Motor neuron (in vitro differentiated cells): Measurements from ENCODE around the gene PSEN2. TPM values are rescaled to one million over a fixed set of nuclear protein-coding genes. Genes with fewer than 3 reads are reported as not detected.

Source experiments
- ATAC-seq, 8 experiments: fragments of 200-7000 bp; cut with Tn5 transposase; replicated peaks in 6 of 8; 2 replicates each; pipeline ENCODE4 v1.8.0; 2021; ENCODE audit warnings: mild to moderate bottlenecking in 8 of 8, moderate library complexity in 8 of 8
- H3K27ac ChIP-seq, 2 donors: fragments of 250-450 bp; sonication (Bioruptor Pico); 2 replicates each; pipeline ENCODE4 v1.9.0; 2021; ENCODE audit warnings: antibody characterized with exemption in 2 of 2, mild to moderate bottlenecking in 2 of 2, moderate library complexity in 1 of 2
- H3K4me1 ChIP-seq, 2 donors: fragments of 250-450 bp; sonication (Bioruptor Pico); replicated peaks in 1 of 2; 2 replicates each; pipeline ENCODE4 v1.6.1; 2021; ENCODE audit warnings: antibody characterized with exemption in 2 of 2, mild to moderate bottlenecking in 2 of 2, moderate library complexity in 1 of 2
- H3K4me3 ChIP-seq, 5 donors: fragments of 250-450 bp; sonication (Bioruptor Pico); 2 replicates each; pipeline ENCODE4 v1.9.0; 2021; ENCODE audit warnings: antibody characterized with exemption in 5 of 5, mild to moderate bottlenecking in 5 of 5, moderate library complexity in 4 of 5
- WGBS, 10 experiments: fragments of 450-650 bp; shearing (Covaris generic); methylation state at CpG; one replicate each; pipeline ENCODE4 v1.0.0; 2022; 5-methylcytosine and 5-hydroxymethylcytosine counted together
- in situ Hi-C, 9 experiments: fragments of 400-800 bp; cut with MboI; loops; one replicate each; pipeline ENCODE4 v1.15.0; 2021; ENCODE audit warnings: low sequenced_read_pairs in 9 of 9, low pct_unique_long_range_greater_than_20kb in 2 of 9; ENCODE audit not compliant: unreplicated experiment in 9 of 9
- total RNA-seq, 8 experiments: library from RNA; unstranded; fragments of 300-600 nt; gene quantifications; 2 replicates each; pipeline versions ENCODE4 v1.2.3 to v1.2.4, GENCODE V29; 2022

Gene PSEN2
- total RNA-seq, 8 experiments from 2014 or later: 2.3 to 27.6 (median 20.3) TPM

- H3K4me1 ChIP-seq: peaks cover 8 to 10% of the 10 kb centered on the region in 2 donors
- no peak for ATAC-seq
- H3K4me3 ChIP-seq: no peak overlapping the region
- 80 to 100% (median 100%) methylated on average over 1 of the region's 1 CpG; no CpG with 5 or more reads in 1 of the 10 experiments for WGBS, 10 experiments
- in situ Hi-C loops: no loop called here
- H3K27ac ChIP-seq: no peak overlapping the region
Measured at GRCh38 chr1:226868726-226869125, 1.7 kb upstream of the PSEN2 start.

GRCh38 chr1:226870026-226870400 is 403 bp upstream of the PSEN2 start:
- Histone ChIP-seq H3K4me3 (peak overlapping the region; percentile 52 to 70 (median 63)), H3K27ac (peak overlapping the region in 1 of 2 donors; percentile 40), H3K4me1 (peaks cover 8 to 10% of the 10 kb centered on the region in 2 donors)
- WGBS, 10 experiments: 30 to 83% (median 43%) methylated on average over 1 to 7 of the region's 7 CpGs; no CpG with 5 or more reads in 1 of the 10 experiments
- in situ Hi-C loops: no loop called here
- no peak for ATAC-seq

DNA sequence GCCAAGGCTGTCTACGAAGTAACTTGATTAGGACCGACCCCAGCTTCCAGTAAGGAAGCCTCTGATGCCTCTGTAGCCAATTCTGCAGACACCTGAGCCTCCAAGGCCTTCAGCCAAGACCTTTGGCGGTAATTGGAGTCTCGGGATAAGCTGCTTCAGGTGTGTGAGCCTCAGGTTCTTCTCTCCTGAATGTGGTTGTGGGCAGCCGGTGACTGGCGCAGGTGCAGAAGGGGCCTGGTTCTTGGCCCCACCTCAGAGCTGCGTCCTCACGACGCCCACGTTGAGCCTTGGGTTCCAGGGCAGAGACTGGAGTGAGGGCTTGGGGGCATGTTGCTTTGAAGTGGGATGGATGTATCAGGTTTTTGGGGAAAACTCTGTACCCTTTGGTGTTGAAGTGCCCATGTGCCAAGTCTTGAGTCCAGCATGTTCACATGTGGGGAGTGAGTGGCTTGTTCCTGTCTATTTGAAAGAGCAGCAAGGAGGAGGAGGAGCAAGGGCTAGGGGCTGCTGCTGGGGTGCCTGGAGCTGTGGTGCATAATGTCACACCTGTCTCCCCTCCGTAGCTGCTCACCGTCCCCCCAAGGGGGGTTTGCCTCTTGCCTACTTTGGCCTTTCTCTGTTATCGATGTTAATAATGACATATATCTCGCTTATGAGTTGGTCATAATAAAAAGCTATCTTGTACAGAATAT is 1.4 kb downstream of the PSEN2 start:
- peak overlapping the region; percentile 52 to 70 (median 63) for H3K4me3 ChIP-seq
- peaks cover 21 to 26% of the 10 kb centered on the region in 2 donors for H3K4me1 ChIP-seq
- no peak overlapping the region for H3K27ac ChIP-seq
- 68 to 100% (median 83%) methylated on average over 2 to 12 of the region's 14 CpGs; no CpG with 5 or more reads in 1 of the 10 experiments for WGBS, 10 experiments
- in situ Hi-C loops: no loop called here
- ATAC-seq: no peak

- no peak overlapping the region for H3K27ac ChIP-seq
- H3K4me1 ChIP-seq: peaks cover 21 to 26% of the 10 kb centered on the region in 2 donors
- no peak overlapping the region for H3K4me3 ChIP-seq
- WGBS, 10 experiments: 20 to 95% (median 83%) methylated on average over 1 to 6 of the region's 7 CpGs
- no peak for ATAC-seq
- in situ Hi-C loops: no loop called here
Measured at GRCh38 chr1:226872437-226872836, 2.0 kb downstream of the PSEN2 start.

GRCh38 chr1:226873771-226874578 is 3.6 kb downstream of the PSEN2 start:
- in situ Hi-C loops: no loop called here
- 20 to 90% (median 76%) methylated on average over 1 to 5 of the region's 7 CpGs; no CpG with 5 or more reads in 1 of the 10 experiments for WGBS, 10 experiments
- Histone ChIP-seq H3K4me1 (peaks cover 21 to 26% of the 10 kb centered on the region in 2 donors), H3K4me3 (no peak overlapping the region), H3K27ac (no peak overlapping the region)
- ATAC-seq: no peak

- H3K4me3 ChIP-seq: no peak overlapping the region
- in situ Hi-C loops: no loop called here
- 74 to 100% (median 91%) methylated on average over 1 to 11 of the region's 12 CpGs; no CpG with 5 or more reads in 1 of the 10 experiments for WGBS, 10 experiments
- H3K4me1 ChIP-seq: peaks cover 21 to 26% of the 10 kb centered on the region in 2 donors
- no peak for ATAC-seq
- H3K27ac ChIP-seq: peak overlapping the region in 1 of 2 donors; percentile 62
Measured at GRCh38 chr1:226874579-226875425, 4.4 kb downstream of the PSEN2 start.

- Histone ChIP-seq H3K4me1 (peaks cover 21 to 26% of the 10 kb centered on the region in 2 donors), H3K4me3 (no peak overlapping the region), H3K27ac (peak overlapping the region; percentile 62)
- WGBS, 10 experiments: 20 to 66% (median 30%) methylated on average over 1 to 6 of the region's 11 CpGs; no CpG with 5 or more reads in 3 of the 10 experiments
- peak in 5 of 8 experiments; percentile 91 to 96 (median 93) for ATAC-seq
- in situ Hi-C loops: no loop called here
Measured at GRCh38 chr1:226875641-226876295, 5.4 kb downstream of the PSEN2 start.

DNA sequence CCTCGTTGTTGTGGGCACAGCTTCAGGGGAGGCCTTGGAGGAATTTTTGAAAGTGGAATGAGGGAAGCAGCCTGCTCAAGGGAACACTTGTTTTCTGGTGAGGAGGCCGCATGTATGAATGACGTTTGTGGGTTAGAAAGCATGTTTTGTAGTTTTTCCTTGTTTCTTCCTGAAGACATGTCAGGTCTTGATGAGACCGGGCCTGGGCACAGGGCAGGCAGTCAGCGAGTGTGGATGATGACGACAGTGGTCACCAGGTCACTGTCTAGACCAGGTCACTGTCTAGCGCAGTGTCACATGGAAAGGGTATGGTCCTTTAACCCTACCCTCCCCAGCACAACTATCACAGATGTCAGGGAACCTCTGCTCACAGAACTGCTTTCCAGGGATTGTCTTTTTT is 7.3 kb downstream of the PSEN2 start:
- WGBS, 10 experiments: 45 to 94% (median 70%) methylated on average over 1 to 7 of the region's 7 CpGs; no CpG with 5 or more reads in 2 of the 10 experiments
- in situ Hi-C loops: no loop called here
- no peak for ATAC-seq
- H3K4me1 ChIP-seq: peaks cover 13 to 18% of the 10 kb centered on the region in 2 donors
- H3K4me3 ChIP-seq: no peak overlapping the region
- H3K27ac ChIP-seq: no peak overlapping the region

GRCh38 chr1:226880372-226881287 is 10.2 kb downstream of the PSEN2 start:
- Histone ChIP-seq H3K4me1 (peaks cover 7 to 9% of the 10 kb centered on the region in 2 donors), H3K4me3 (no peak overlapping the region), H3K27ac (no peak overlapping the region)
- in situ Hi-C loops: no loop called here
- no peak for ATAC-seq
- WGBS, 10 experiments: 80 to 100% (median 89%) methylated on average over 2 to 6 of the region's 14 CpGs; no CpG with 5 or more reads in 2 of the 10 experiments

DNA sequence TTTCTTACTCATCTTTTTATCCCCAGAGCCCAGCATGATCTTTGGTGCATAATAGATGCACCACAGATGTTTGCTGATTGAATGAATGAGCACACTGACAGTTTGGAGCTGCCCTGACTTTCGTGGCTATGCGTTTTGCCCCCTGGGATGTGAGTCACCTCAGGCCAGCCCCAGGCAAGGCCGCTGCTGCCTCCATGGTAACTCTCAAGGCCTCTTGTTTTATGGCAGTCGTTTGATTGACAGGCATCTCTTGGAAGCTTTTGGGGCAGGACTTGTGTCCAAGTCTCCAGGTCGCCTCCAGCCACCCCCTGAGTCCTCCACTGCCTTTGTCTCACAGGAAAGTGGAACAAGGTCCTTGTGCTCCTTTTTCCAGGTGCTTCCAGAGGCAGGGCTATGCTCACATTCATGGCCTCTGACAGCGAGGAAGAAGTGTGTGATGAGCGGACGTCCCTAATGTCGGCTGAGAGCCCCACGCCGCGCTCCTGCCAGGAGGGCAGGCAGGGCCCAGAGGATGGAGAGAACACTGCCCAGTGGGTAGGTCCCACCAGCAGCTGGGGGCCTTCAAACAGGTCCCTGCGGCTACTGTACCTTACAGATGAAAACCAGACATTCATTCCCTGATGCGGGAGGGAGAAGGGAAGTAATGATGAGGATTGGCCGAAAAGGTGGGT is 11.2 kb downstream of the PSEN2 start:
- Histone ChIP-seq H3K4me1 (no peaks in the 10 kb centered on the region), H3K27ac (no peak overlapping the region), H3K4me3 (no peak overlapping the region)
- in situ Hi-C loops: no loop called here
- ATAC-seq: no peak
- WGBS, 10 experiments: 74 to 100% (median 92%) methylated on average over 1 to 12 of the region's 15 CpGs; no CpG with 5 or more reads in 3 of the 10 experiments

GRCh38 chr1:226882187-226882586 is 11.8 kb downstream of the PSEN2 start:
- Histone ChIP-seq H3K4me3 (no peak overlapping the region), H3K27ac (no peak overlapping the region), H3K4me1 (no peaks in the 10 kb centered on the region)
- ATAC-seq: no peak
- 13 to 100% (median 69%) methylated on average over 1 to 5 of the region's 5 CpGs; no CpG with 5 or more reads in 4 of the 10 experiments for WGBS, 10 experiments
- in situ Hi-C loops: no loop called here
